NCI-H2227 (cell line): Measurements from ENCODE around the gene HDAC1.

Experiments
- DNase-seq: peaks from one replicate; lab custom pipeline; 2025; ENCODE audit not compliant: unreplicated experiment; lab: John Stamatoyannopoulos, UW

The HDAC1 gene

GRCh38 chr1:32365445-32365844, 73.6 kb downstream of the HDAC1 start:
- DNase-seq: no peak

- no peak for DNase-seq
These were observed 76.2 kb downstream of the HDAC1 start for GRCh38 chr1:32367912-32368635.

GRCh38 chr1:32372149-32372756, 80.4 kb downstream of the HDAC1 start:
- no peak for DNase-seq

- DNase-seq: no peak
These were observed 82.2 kb downstream of the HDAC1 start for GRCh38 chr1:32373996-32374592.

GRCh38 chr1:32376199-32376598, 84.3 kb downstream of the HDAC1 start:
- DNase-seq: no peak

- no peak for DNase-seq
These were observed 85.8 kb downstream of the HDAC1 start for GRCh38 chr1:32377541-32378220.

GRCh38 chr1:32380057-32380456, 88.2 kb downstream of the HDAC1 start:
- DNase-seq: no peak
